ENCODE results near the gene EPN2. TPM values are rescaled to one million over a fixed set of nuclear protein-coding genes. Genes with fewer than 3 reads are reported as not detected.

EPN2 gene
- total RNA-seq, 1 experiment from 2014 or later = 35.6 TPM

DNA sequence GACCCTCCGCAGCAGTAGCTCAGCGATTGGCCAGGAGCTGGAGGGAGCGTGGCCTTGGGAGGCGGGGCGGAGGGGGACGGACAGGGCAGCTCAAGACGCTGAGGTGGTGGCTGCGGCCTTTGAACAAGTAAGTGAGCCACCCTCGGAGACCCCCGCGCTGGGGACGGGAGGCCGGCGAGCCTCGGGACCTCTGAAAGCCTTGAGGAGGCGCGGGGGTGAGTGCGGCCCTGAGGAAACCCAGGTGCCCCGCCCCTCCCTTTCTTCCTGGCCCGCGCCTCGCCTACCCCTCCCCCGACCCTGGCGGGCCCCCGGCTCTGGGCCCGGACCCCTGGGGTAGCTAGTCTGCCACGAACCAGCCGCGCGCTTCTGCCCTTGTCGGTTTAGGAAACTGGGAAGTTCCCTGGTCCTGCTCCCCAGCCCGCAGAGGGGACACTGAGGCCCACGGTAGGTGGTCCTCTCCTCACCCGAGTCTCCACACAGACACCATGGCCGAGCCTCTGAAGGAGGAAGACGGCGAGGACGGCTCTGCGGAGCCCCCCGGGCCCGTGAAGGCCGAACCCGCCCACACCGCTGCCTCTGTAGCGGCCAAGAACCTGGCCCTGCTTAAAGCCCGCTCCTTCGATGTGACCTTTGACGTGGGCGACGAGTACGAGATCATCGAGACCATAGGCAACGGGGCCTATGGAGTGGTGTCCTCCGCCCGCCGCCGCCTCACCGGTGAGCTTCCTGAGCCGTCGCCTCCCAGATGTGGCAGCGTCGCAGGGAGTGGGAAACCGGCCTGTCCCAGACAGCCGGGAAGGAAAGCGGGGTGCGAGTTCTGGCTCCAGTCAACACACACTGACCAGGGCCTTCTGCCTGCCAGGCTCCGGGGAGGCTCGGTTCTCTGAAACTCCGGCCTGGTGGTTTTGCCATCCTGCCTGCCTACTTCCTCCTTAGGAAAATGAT, 141.5 kb downstream of the EPN2 start, which contains the start of gene MAPK7:
Gene MAPK7 (plus strand): TSS at position 83 of the 945 bp plus-strand sequence. CDS start 403 bp downstream, at position 486.
- Histone ChIP-seq H3K27me3 (replicated peaks; ENCODE audit: control insufficient read depth, insufficient read depth, low read length) (no peaks in the 10 kb centered on the region), H3K36me3 (ENCODE audit: control insufficient read depth, insufficient read depth, low read length) (peaks cover 3% of the 10 kb centered on the region), H3K4me3 (ENCODE audit: low read depth, low read length) (peak within 1 kb of the TSS; percentile 80), H3K9me3 (no peaks in the 10 kb centered on the region), H3K4me1 (peaks cover 11% of the 10 kb centered on the region)
- intact Hi-C loops (cut with micrococcal nuclease; ENCODE audit: unreplicated experiment) = loop anchor here (1.0 to 5.0 kb wide), 3 partner anchors 16 to 69 kb away; partner anchors contain the start of gene B9D1
- Mint-ChIP-seq H3K27ac (ENCODE audit: unreplicated experiment) (peak within 1 kb of the TSS; percentile 96), H3K4me3 (ENCODE audit: unreplicated experiment) (peak within 1 kb of the TSS; percentile 99), H3K36me3 (ENCODE audit: insufficient read depth, unreplicated experiment) (peaks cover 53% of the 10 kb centered on the region), H3K4me1 (ENCODE audit: low read depth, unreplicated experiment) (peaks cover 6% of the 10 kb centered on the region), H3K9me3 (ENCODE audit: unreplicated experiment) (no peaks in the 10 kb centered on the region), H3K27me3 (ENCODE audit: insufficient read depth, unreplicated experiment) (no peaks in the 10 kb centered on the region)
- POLR2A ChIA-PET = interaction anchor here (0.5 to 1.8 kb wide), 14 partner anchors 8 to 400 kb away, joined by 3 to 30 read pairs (median 4); partner anchors contain the start of genes ALDH3A2 and B9D1
- TF ChIP-seq CTCF (IDR thresholded peaks at IDR 0.05; ENCODE audit: insufficient read depth in 1 of 2, low read depth in 1 of 2, low read length in 1 of 2, severe bottlenecking in 1 of 2, unreplicated experiment in 1 of 2) = no peak
- BruUV-seq (replicated peaks) = no TSS peak
- DNase-seq = no peak
- CTCF ChIA-PET = interaction anchor here (0.6 to 2.5 kb wide), 8 partner anchors 10 to 370 kb away, joined by 3 to 69 read pairs (median 4); partner anchors contain the start of gene B9D1

GRCh38 chr17:19379361-19380065, 142.3 kb downstream of the EPN2 start:
- Mint-ChIP-seq H3K4me1 (ENCODE audit: low read depth, unreplicated experiment) (peaks cover 6% of the 10 kb centered on the region), H3K27ac (ENCODE audit: unreplicated experiment) (peak overlapping the region; percentile 96), H3K9me3 (ENCODE audit: unreplicated experiment) (no peaks in the 10 kb centered on the region), H3K27me3 (ENCODE audit: insufficient read depth, unreplicated experiment) (no peaks in the 10 kb centered on the region), H3K4me3 (ENCODE audit: unreplicated experiment) (peak overlapping the region; percentile 99), H3K36me3 (ENCODE audit: insufficient read depth, unreplicated experiment) (peaks cover 61% of the 10 kb centered on the region)
- peaks cover 11% of the 10 kb centered on the region for H3K4me1 ChIP-seq
- TF ChIP-seq CTCF (IDR thresholded peaks at IDR 0.05; ENCODE audit: insufficient read depth in 1 of 2, low read depth in 1 of 2, low read length in 1 of 2, severe bottlenecking in 1 of 2, unreplicated experiment in 1 of 2) = no peak
- intact Hi-C loops (cut with micrococcal nuclease; ENCODE audit: unreplicated experiment) = loop anchor here (5.0 kb wide), 2 partner anchors 53 to 68 kb away; no protein-coding TSS in a partner anchor
- H3K27me3 ChIP-seq (replicated peaks; ENCODE audit: control insufficient read depth, insufficient read depth, low read length) = no peaks in the 10 kb centered on the region
- no peaks in the 10 kb centered on the region for H3K9me3 ChIP-seq
- BruUV-seq (replicated peaks) = no TSS peak
- ChIA-PET CTCF (interaction anchor here (0.7 to 2.5 kb wide), 2 partner anchors 17 to 710 kb away, joined by 3 to 69 read pairs; partner anchors contain the start of gene B9D1), POLR2A (no interaction called here)
- H3K4me3 ChIP-seq (ENCODE audit: low read depth, low read length) = peak overlapping the region; percentile 80
- no peak for DNase-seq
- peaks cover 4% of the 10 kb centered on the region for H3K36me3 ChIP-seq (ENCODE audit: control insufficient read depth, insufficient read depth, low read length)
